Measurements from ENCODE around the gene DOHH.

The DOHH gene

GRCh38 chr19:3443840-3444694 lies 56.4 kb downstream of the DOHH start:
- no peak overlapping the region for H3K4me3 ChIP-seq (ENCODE audit: low read depth, low read length)

GRCh38 chr19:3442487-3443071 lies 57.9 kb downstream of the DOHH start:
- no peak overlapping the region for H3K4me3 ChIP-seq (ENCODE audit: low read depth, low read length)

GRCh38 chr19:3441986-3442329 lies 58.5 kb downstream of the DOHH start:
- no peak overlapping the region for H3K4me3 ChIP-seq (ENCODE audit: low read depth, low read length)

GRCh38 chr19:3441089-3441985 lies 59.1 kb downstream of the DOHH start:
- H3K4me3 ChIP-seq (ENCODE audit: low read depth, low read length): no peak overlapping the region
